Measurements from ENCODE around the gene ARHGAP8. TPM values are rescaled to one million over a fixed set of nuclear protein-coding genes. Genes with fewer than 3 reads are reported as not detected.

ARHGAP8 gene
- total and polyA plus RNA-seq, 2 donors (not counting 1 experiment from before 2014, with no cell fraction given), result 0.37 TPM; not detected in 1

DNA sequence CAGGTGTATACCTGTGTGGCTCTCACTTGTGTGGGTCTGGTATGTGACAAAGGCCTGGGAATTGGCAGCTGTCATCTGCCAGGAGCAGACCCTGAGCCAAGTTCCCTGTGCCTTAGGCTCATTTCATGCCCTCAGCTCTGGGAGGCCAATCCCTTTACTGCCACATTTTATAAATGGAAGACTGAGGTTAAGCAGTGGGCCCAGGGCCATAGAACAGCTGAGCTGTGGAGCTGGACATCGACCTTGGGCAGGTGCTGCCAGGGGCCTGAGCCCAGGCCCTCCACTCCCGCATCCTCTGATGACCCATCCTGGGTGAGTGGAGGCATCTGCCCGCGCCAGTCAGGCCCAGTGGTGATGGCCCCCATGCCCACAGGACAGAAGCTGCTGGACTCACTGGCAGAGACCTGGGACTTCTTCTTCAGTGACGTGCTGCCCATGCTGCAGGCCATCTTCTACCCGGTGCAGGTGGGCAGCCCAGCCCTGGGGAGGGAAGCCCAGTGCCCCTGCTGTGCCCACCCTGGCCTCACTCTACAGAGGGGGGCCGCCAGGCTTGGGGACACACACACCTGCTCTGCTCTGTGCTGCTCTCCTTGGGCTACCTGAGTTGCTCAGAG is 20.9 kb upstream of the ARHGAP8 start:
- no peaks in the 10 kb centered on the region for H3K79me2 ChIP-seq (ENCODE audit: control insufficient read depth, insufficient read depth, low read length)
- H3K9me3 ChIP-seq (ENCODE audit: control extremely low read depth in 1 of 3, control insufficient read depth in 2 of 3, insufficient read depth in 1 of 3, low read length in 2 of 3), result no peaks in the 10 kb centered on the region
- ChIA-PET POLR2A (interaction anchor here (1.0 kb wide), 1 partner anchor 9 kb away, joined by 3 read pairs; no protein-coding TSS in a partner anchor), CTCF (interaction anchor here (1.0 kb wide), 1 partner anchor 47 kb away, joined by 3 read pairs; no protein-coding TSS in a partner anchor)
- WGBS (ENCODE audit: insufficient coverage), result 93% methylated on average over 7 of the region's 7 CpGs
- peaks cover 0 to 4% of the 10 kb centered on the region in 2 experiments for H3K36me3 ChIP-seq (replicated peaks in 1 of 2; ENCODE audit: control extremely low read depth in 1 of 2, control insufficient read depth in 1 of 2, extremely low read depth in 1 of 2, insufficient read depth in 2 of 2, low read length in 1 of 2)
- DNase-seq (no peak), ATAC-seq (ENCODE audit: low read depth) (no peak)
- Mint-ChIP-seq H3K4me1 (peaks cover 7% of the 10 kb centered on the region), H3K4me3 (no peak overlapping the region), H3K9me3 (ENCODE audit: insufficient read depth) (no peaks in the 10 kb centered on the region), H3K27ac (no peak overlapping the region), H3K27me3 (no peaks in the 10 kb centered on the region)
- no peaks in the 10 kb centered on the region for H4K20me1 ChIP-seq (ENCODE audit: control insufficient read depth, insufficient read depth, low read length, poor library complexity, severe bottlenecking)
- no peak overlapping the region for H3K9ac ChIP-seq (ENCODE audit: low read length)
- H3K4me3 ChIP-seq (ENCODE audit: control extremely low read depth in 1 of 5, extremely low read depth in 1 of 5, insufficient read depth in 1 of 5, low read depth in 2 of 5, low read length in 4 of 5), result no peak overlapping the region
- H3K4me1 ChIP-seq (ENCODE audit: control insufficient read depth in 2 of 2, insufficient read depth in 2 of 2, low read length in 2 of 2), result peaks cover 0 to 16% of the 10 kb centered on the region in 2 donors
- H3K27ac ChIP-seq (ENCODE audit: low read length in 2 of 2), result no peak overlapping the region
- TF ChIP-seq, protein P1, sequence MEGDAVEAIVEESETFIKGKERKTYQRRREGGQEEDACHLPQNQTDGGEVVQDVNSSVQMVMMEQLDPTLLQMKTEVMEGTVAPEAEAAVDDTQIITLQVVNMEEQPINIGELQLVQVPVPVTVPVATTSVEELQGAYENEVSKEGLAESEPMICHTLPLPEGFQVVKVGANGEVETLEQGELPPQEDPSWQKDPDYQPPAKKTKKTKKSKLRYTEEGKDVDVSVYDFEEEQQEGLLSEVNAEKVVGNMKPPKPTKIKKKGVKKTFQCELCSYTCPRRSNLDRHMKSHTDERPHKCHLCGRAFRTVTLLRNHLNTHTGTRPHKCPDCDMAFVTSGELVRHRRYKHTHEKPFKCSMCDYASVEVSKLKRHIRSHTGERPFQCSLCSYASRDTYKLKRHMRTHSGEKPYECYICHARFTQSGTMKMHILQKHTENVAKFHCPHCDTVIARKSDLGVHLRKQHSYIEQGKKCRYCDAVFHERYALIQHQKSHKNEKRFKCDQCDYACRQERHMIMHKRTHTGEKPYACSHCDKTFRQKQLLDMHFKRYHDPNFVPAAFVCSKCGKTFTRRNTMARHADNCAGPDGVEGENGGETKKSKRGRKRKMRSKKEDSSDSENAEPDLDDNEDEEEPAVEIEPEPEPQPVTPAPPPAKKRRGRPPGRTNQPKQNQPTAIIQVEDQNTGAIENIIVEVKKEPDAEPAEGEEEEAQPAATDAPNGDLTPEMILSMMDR (IDR thresholded peaks at IDR 0.05), result no peak
- no peak for TF ChIP-seq EZH2 (IDR thresholded peaks at IDR 0.05; ENCODE audit: borderline replicate concordance, insufficient read depth, low read depth, low read length, poor library complexity, severe bottlenecking)
- no peak overlapping the region for H3K4me2 ChIP-seq (replicated peaks; ENCODE audit: low read depth, low read length, poor library complexity, severe bottlenecking)
- H2AFZ ChIP-seq (ENCODE audit: insufficient read depth, low read depth, low read length, poor library complexity, severe bottlenecking), result no peak overlapping the region
- intact Hi-C loops (cut with micrococcal nuclease), result no loop called here
- no peaks in the 10 kb centered on the region for H3K27me3 ChIP-seq (replicated peaks in 1 of 4; ENCODE audit: control extremely low read depth in 1 of 4, control insufficient read depth in 3 of 4, insufficient read depth in 4 of 4, low read length in 3 of 4)

DNA sequence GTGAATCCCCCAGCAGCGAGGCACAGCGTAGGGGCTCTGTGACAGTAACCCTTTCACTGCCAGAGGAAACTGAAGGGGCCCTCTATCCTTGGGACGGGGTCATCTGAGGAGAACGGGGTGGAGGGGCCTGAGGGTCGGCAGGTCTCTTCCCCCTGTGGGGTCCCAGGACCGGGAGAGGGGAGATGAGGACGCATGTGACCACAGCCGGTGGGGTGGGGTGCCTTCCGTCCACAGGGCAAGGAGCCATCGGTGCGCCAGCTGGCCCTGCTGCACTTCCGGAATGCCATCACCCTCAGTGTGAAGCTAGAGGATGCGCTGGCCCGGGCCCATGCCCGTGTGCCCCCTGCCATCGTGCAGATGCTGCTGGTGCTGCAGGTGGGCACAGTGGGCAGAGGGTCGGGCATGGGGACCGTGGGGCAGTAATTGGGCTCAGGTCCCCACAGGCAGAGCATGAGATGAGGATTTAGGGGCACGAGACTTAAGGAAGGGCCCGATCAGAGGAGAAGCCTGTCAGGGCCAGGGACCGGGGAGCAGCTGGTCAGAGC is 20.3 kb upstream of the ARHGAP8 start:
- Mint-ChIP-seq H3K27ac (no peak overlapping the region), H3K4me1 (peaks cover 7% of the 10 kb centered on the region), H3K27me3 (no peaks in the 10 kb centered on the region), H3K9me3 (ENCODE audit: insufficient read depth) (no peaks in the 10 kb centered on the region), H3K4me3 (no peak overlapping the region)
- H3K9me3 ChIP-seq (ENCODE audit: control extremely low read depth in 1 of 3, control insufficient read depth in 2 of 3, insufficient read depth in 1 of 3, low read length in 2 of 3), result no peaks in the 10 kb centered on the region
- CTCF ChIA-PET, result no interaction called here
- no peak for DNase-seq
- no peaks in the 10 kb centered on the region for H3K27me3 ChIP-seq (replicated peaks in 1 of 4; ENCODE audit: control extremely low read depth in 1 of 4, control insufficient read depth in 3 of 4, insufficient read depth in 4 of 4, low read length in 3 of 4)
- POLR2A ChIA-PET, result interaction anchor here (1.0 kb wide), 1 partner anchor 9 kb away, joined by 3 read pairs; no protein-coding TSS in a partner anchor
- H4K20me1 ChIP-seq (ENCODE audit: control insufficient read depth, insufficient read depth, low read length, poor library complexity, severe bottlenecking), result no peaks in the 10 kb centered on the region
- no peak overlapping the region for H2AFZ ChIP-seq (ENCODE audit: insufficient read depth, low read depth, low read length, poor library complexity, severe bottlenecking)
- no peak for TF ChIP-seq EZH2 (IDR thresholded peaks at IDR 0.05; ENCODE audit: borderline replicate concordance, insufficient read depth, low read depth, low read length, poor library complexity, severe bottlenecking)
- TF ChIP-seq, protein P1 (IDR thresholded peaks at IDR 0.05), result no peak
- ATAC-seq (ENCODE audit: low read depth), result no peak
- no peak overlapping the region for H3K4me3 ChIP-seq (ENCODE audit: control extremely low read depth in 1 of 5, extremely low read depth in 1 of 5, insufficient read depth in 1 of 5, low read depth in 2 of 5, low read length in 4 of 5)
- H3K27ac ChIP-seq (ENCODE audit: low read length in 2 of 2), result no peak overlapping the region
- no peaks in the 10 kb centered on the region for H3K79me2 ChIP-seq (ENCODE audit: control insufficient read depth, insufficient read depth, low read length)
- H3K9ac ChIP-seq (ENCODE audit: low read length), result no peak overlapping the region
- peaks cover 0 to 16% of the 10 kb centered on the region in 2 donors for H3K4me1 ChIP-seq (ENCODE audit: control insufficient read depth in 2 of 2, insufficient read depth in 2 of 2, low read length in 2 of 2)
- no peak overlapping the region for H3K4me2 ChIP-seq (replicated peaks; ENCODE audit: low read depth, low read length, poor library complexity, severe bottlenecking)
- H3K36me3 ChIP-seq (replicated peaks in 1 of 2; ENCODE audit: control extremely low read depth in 1 of 2, control insufficient read depth in 1 of 2, extremely low read depth in 1 of 2, insufficient read depth in 2 of 2, low read length in 1 of 2), result peaks cover 0 to 4% of the 10 kb centered on the region in 2 experiments
- intact Hi-C loops (cut with micrococcal nuclease), result no loop called here
- 98% methylated on average over 19 of the region's 21 CpGs for WGBS (ENCODE audit: insufficient coverage)

Data from B cell (primary cell).